HG03439 (cell line): ENCODE results near the gene MSANTD3.
"Not testable (repeated sequence)": the region's sequence is repeated elsewhere in the genome, so short reads cannot be mapped to it uniquely, and the experiment has no call there.

Experiments
- ATAC-seq: cut with Tn5 transposase; IDR thresholded peaks from one replicate; pipeline ENCODE4 v1.9.1; 2021; ENCODE audit warnings: mild to moderate bottlenecking, moderate library complexity; ENCODE audit not compliant: unreplicated experiment

The MSANTD3 gene, protein sequence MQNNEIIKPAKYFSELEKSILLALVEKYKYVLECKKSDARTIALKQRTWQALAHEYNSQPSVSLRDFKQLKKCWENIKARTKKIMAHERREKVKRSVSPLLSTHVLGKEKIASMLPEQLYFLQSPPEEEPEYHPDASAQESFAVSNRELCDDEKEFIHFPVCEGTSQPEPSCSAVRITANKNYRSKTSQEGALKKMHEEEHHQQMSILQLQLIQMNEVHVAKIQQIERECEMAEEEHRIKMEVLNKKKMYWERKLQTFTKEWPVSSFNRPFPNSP

DNA sequence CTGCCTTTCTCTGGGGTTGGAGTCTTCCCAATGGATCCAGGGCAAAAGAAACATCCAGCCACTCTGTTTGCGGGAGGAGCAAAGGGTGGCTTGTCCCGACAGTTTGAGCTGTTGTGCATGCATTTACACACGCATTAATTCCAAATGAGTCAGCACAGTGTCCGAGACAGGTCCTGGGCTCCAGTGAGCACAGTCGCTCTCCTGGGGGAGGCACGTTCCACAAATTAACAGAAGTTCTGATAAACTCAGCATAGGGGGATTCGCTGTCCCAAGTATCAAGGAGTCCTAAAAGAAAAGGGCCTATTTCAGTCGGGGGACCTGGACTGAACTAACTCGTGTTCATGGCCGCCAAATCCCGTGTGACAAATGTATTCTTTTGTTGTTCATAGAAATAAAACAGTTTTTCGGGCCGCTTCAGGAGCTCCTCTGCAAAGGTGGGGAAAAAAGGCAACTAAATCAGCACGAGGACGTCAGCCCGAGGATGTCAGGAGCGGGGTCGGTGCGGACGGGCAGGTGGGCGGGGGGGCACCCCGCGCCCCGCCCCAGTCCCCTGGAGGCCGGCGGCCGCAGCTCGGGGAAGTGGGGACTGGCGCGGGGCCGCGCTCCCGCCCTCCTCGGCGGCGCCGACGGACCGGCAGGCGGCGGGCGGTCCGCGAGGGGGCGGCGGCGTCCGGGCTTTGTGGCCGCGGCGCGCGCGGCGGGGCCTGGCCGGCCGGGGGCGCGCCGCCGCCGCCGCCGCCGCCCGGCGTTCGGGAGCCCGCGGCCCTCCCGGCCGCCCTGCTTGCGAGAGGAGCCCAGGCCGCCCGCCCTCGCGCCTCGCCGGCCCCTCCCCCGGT, at the start of gene MSANTD3:
Gene MSANTD3 (plus strand): TSS at position 614 of the 836 bp plus-strand sequence. CDS start 14,796 bp downstream, outside the sequence.
- peak; percentile 69 for ATAC-seq

DNA sequence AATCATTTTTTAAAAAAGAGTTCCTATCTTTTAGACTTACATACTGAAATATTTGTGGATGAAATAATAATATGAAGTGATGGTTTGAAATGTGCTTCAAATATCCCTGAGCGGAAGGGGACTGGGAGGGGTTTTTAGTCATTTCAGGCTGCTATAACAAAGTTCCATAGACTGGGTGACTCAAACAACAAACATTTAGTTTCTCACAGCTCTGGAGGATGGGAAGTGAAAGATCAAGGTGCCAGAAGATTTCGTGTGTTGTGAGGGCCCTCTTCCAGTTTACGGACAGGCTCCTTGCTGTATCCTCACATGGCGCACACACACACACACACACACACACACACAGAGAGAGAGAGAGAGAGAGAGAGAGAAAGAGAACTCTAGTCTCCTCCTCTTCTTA, 47.1 kb upstream of the MSANTD3 start:
- no peak for ATAC-seq

DNA sequence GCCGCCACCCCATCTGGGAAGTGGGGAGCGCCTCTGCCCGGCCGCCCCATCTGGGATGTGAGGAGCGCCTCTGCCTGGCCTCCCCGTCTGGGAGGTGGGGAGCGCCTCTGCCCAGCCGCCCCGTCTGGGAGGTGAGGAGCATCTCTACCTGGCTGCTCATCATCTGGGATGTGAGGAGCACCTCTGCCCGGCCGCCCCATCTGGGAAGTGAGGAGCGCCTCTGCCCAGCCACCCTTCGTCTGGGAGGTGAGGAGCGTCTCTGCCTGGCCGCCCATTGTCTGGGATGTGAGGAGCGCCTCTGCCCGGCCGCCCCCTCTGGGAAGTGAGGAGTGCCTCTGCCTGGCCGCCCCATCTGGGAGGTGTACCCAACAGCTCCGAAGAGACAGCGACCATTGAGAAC, 34.0 kb upstream of the MSANTD3 start:
- ATAC-seq, result not testable (repeated sequence)

DNA sequence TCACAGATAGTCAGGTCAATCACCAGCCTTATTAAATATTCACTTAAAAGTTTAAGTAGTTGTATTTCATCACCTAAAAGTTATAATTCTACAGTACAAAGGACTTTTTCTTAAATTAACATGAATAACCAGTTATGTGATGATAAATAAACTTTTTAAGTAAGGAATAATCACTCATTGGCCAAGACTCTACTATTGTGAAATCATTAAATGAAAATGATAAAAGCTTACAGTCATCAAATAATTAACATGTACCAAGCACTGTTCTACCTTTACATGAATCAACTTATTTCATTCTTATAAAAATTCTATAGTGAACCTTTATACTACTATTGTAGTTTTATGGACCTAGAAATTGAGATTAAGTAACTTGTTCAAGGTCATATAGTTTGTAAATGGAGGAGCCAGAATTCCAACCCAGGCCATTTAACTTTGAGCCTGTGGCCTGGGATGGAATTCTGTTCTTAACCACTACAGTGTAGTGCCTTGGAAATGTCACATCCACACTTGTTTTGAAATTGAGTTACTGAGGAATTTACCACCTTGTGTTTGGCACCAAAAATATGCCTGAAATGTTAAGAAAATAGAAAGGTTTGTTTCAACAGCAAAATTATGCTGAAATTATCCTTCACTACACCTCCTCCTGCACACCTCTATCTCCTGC, 32.8 kb upstream of the MSANTD3 start:
- no peak for ATAC-seq

DNA sequence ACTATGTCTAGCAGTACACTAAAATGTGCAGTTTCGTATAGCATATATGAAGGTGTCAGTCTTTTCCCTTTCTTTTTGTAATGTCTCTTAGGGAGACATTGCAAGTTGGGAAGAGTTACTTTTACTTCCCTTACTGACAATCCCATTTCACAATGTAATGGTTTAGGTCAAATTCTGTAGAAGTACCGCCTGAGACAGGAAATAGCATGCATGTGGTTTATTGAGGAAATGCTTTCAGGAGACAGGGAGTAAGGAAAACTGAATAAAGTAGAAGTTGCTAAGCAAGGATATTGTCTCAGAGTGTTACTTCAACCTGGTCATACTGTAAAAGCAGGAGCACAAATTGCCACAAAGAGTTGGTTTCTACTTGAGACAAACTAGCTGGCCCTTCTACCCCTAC, 32.1 kb upstream of the MSANTD3 start:
- no peak for ATAC-seq

DNA sequence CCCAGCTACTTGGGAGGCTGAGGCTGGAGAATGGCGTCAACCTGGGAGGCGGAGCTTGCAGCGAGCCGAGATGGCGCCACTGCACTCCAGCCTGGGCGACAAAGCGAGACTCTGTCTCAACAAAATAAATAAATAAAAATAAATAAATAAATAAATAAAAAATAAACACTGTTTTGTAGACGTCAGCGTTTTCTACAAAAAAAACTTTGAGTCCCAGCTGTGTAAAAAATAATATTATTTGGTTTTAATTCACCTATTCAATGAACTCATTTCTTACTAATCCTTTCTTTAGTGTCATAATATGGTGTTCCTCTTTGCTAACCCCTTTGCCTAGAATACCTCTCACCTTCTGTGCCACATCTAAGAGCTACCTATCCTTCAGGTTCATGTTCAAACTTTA, 30.2 kb upstream of the MSANTD3 start:
- no peak for ATAC-seq

DNA sequence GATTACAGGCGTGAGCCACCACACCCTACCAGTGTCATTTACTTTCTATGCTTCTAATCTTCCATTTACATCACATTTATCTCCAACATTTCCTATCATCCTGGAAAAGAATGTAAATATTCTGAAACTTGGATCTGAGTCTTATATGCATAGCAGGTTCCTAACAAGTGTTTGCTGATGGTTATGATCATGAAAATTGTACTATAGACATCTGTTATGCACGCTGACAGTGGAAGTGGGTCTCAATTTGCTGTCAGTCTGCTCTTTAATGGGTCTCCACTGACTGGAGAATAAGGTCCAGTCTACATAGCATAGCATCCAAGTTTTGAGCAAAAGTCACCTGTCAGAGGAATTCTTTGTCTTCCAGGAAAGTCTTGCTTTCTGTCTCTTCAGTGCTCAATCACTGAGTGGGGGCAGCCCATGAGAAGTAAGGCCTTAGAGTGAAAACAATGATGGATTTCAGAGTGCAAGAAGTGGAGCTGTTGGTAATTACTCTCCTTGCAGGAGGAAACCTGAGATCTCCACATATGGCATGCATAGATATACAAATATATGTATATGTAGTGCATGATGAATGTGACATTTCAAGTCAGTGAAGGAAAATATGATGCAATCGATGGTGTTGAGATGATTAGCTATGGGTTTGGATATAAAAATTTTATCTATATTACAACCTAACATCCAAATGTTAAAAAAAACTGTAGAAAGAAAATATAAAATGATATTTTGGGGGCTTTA, 29.2 kb upstream of the MSANTD3 start:
- no peak for ATAC-seq

DNA sequence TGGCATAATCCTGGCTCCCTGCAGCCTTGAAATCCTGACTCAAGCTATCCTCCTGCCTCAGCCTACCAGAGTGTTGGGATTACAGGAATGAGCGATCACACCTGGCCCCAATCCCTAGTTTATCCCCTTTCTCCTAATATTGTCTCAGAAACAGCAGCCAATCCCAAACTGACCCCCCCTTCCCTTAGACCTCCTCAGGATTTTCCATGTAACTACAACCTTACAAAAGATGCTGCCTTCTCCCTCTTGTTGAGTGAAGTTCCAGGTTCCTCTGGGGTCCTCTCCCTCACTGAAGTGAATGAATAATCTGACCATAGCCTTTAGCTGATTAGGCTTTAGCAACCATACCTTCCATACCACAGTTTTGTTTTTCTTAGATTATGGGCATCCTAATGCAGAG, 25.9 kb upstream of the MSANTD3 start:
- no peak for ATAC-seq

DNA sequence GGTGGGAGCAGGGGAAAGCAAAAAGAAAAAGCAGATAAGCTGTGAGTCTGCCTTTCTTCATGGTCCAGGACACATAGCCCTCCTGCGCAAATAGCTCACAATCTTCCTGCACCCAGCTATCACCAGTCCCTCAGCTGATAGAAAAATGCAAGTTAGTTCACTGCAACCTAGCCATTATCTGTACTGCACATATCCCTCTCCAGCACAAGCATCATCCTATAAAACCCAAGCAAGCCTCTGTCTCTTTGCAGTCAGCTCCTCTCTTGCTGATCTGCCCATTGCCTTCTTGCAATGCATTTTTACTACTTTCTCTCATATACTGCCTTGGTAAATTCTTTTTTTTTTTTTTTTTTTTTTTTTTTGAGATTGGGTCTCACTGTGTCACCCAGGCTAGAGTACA, 20.0 kb upstream of the MSANTD3 start:
- ATAC-seq, result no peak

DNA sequence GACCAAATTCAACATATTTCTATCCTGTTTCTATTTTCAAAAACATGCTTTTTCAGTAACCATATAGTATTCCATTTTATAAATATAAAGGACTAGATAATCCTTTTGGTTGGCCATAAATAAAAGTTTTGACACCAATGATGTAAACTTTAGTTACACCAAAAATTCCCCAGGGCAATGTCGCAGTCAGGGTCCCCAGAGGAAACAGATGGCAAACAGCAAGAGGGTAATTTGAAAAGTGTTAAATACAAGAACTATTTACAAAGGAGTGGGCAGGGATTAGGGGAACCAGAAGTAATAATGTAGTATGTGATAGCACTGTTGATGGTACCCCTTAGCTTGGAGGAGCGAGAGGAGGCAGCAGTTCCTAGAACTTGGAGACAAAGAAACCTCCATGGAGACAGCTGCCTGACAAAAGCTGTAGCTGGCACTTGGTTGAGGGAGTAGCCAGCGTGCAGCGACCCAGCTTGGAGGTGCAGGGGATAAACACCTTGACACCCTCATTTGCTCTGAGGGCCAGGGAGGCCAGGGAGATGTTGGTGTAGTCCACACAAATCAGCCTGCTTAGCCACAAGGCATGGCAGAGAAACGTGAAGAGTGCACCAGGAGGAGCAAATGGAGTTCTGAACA, 18.3 kb upstream of the MSANTD3 start:
- ATAC-seq, result no peak

DNA sequence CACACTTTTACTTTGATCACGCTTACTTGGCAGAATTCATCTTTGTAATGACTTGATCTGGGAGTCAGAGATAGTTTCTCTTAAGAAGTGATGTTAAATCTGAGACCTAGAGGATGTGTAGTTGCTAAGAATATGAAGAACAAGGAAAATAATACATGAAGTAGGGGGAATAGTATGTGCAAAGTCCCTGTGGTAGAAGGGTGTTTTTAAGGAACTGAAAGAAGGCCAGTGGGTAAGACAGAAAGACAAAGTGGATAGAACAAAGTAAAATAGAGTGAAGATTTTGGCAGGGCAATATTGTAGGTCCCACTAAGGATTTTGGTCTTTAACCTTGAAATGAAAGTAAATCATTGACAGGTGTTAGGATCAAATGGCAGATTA, 17.8 kb upstream of the MSANTD3 start:
- no peak for ATAC-seq

DNA sequence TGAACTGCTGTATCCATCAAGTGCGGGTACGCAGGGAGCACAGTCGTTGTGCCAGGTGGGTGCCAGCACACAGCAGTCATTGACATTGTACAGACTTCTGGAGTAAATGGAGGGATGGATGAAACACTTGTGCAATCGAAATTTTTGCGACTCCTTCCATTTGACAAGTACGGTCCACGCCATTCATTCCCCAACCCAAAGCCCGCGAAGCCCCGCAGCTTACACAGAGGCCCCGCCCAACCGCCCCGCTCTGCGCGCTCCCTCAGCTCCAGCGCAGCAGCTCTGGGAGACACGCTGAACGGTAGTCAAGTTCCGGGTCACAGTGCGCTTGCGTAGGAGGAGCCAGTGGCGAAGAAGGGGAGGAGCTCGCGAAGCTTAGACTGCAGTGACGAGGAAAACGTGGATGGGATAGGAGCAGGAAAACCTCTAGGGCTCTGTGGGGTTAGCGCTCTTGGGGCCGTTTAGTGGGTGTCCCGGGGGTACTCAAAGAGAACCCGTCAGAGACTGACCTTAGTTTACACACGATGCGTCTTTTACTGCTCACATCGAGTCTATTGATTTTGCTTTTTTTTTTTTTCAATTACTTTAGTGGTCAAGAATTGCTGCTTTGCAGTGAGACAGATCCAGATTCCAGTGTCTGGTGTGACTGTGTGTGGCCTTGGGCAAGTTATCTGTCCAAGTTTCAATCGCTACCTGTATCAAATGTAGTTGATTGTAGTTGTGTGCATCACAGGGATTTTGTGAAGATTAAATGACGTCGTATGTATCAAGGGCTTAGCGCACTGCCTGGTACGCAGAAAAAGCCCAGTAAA, 15.3 kb upstream of the MSANTD3 start:
- peak; percentile 100 for ATAC-seq

DNA sequence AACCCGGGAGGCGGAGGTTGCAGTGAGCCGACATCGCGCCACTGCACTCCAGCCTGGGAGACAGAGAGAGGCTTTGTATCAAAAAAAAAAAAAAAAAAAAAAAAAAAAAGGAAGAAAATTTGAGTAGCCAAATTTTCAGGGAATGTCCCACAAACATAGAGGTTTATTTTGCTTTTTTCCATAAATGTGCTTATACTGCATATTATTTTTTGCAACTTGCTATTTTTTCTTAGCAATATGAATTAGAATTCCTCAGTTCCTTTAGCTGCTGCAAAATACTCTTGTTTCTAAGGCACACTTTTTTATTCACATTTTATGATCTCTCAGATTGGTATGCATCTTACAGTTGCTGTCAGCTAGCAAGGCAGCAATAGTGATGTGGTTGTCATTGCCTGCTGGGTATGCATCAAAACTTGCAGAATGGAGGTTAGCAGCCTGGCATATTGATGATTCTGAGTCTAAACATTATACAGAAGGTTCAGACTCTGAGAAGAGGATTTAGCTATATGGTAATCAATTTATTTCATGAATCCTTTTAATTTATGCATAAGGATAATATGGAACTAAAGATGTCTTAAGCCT, 13.0 kb upstream of the MSANTD3 start:
- ATAC-seq, result no peak

DNA sequence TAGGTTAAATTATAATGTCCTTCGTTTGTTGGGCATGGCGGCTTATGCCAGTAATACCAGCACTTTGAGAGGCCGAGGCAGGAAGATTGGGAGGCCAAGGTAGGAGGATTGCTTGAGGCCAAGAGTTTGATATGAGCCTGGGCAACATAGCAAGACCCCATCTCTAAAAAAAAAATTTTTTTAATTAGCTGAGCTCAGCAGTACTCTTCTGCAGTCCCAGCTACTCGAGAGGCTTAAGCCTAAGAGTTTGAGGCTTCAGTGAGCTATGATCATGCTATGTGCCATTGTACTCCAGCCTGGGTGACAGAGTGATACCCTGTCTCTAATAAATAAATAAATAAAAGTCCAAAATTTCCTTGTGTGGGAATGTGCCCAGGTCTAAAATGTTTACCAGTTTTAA, 9.1 kb upstream of the MSANTD3 start:
- no peak for ATAC-seq

DNA sequence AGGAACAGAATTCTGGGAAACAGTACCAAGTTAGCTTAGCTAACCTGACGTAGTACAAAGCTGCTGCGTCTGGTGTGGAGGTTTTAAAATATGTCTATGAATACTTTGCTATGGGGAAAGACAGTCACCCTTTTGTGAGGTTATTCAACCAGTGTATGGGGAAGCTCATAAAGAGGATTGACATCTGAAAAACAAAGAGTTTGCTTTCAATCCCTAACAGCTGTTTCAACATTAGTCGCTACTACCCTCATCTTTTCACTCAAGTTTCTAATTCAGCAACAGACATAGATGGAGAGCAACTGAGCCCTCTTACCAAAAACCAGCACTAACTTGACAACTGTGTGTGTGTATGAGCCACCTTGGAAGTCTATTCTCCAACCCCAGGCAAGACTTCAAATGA, 7.8 kb upstream of the MSANTD3 start:
- ATAC-seq, result no peak

DNA sequence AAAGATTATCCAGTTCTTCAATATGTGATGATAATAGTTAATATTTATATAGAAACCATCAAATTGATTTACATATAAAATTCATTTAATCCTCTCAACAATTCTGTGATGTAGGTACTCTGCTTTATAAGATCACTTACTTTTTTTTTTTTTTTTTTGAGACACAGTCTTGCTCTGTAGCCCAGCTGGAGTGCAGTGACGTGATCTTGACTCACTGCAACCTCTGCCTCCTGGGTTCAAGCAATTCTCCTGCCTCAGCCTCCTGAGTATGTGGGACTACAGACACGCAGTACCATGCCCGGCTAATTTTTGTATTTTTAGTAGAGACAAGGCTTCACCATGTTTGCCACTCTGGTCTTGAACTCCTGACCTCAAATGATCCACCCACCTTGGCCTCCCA, 5.8 kb upstream of the MSANTD3 start:
- ATAC-seq, result not testable (repeated sequence)

DNA sequence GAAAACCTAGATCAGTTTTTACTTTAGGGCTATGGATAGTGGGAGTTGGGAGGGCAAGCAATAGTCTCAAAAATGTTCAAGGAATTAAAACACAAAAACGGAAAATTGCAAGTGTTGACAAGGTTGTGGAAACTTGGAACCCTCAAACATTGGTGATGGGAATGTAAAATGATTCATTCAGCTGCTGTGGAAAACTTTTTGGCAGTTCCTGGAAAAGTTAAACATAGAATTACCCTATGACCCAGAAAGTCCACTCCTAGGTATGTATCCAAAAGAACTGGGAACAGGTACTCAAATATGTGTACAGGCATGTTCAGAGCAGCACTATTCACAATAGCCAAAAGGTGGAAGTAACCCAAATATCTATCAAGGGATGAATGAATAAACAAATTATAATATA, 1.2 kb upstream of the MSANTD3 start:
- no peak for ATAC-seq

DNA sequence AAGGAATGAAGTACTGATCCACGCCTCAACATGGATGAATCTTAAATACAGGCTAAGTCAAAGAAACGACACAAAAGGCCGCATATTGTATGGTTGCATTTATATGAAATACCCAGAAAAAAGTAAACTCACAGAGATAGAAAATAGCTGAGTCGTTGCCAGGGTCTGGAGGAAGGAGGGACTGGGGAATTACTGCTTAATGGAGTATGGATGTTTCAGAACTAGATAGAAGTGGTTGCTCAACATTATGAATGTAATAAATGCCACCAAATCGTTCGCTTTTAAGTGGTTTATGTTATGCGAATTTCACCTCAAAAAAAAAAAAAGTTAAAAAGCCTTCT, 784 bp upstream of the MSANTD3 start:
- no peak for ATAC-seq

DNA sequence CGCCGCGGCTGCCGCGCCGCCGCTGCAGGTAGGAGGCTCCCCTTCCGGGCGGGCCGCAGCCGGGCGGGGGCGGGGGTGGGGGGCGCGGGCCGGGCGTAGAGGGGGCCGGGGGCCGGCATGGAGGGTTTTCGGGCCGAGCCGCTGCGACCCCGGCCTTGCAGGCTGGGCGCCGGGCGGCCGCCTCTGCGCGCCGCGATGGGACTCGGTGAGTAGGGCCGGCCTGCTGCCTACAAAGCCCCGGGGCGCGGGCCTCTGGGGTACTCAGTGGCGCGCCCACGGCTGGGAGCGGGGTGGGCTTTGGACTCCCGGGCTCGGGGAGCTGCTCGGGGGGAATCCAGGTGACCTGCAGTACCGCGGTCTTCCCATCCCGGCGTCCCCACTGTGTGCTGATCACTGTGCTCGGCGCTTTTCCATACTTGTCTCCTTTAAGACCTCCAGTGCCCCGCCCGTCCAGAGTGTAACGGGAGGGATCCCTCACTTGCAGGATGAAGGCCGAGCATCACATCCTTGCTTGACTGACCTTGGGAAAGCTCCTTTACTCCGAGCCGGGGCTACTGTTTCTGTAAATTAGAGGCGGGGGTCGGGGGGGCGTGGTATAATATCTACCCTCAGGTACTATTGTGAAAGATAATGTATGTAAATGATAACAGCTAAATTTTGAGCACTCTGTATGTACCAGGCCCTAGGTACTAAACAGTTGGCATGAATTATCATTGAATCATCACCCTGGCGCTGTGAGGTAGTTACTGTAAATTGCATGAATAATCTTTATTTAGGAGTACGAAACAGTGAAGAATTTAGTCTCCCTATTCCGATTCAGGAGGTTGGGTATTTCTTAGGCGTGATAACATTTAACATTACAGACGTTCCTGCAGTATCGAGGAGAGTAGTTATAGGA, 672 bp downstream of the MSANTD3 start:
- ATAC-seq, result peak; percentile 44
